Activated CD4-positive, alpha-beta memory T cell treated with anti-CD3 and anti-CD28 coated beads, Interleukin-2, amount 10 ng/mL, durations not matched to agents 7 days and 5 days (primary cell): ENCODE results near the gene APOC4. TPM values are rescaled to one million over a fixed set of nuclear protein-coding genes. Genes with fewer than 3 reads are reported as not detected.

Experiments
- CTCF ChIA-PET: fragments of 350-600 bp; sonication (Branson Sonifier 250); formaldehyde crosslinking; loops from one replicate; lab custom pipeline; 2021; ENCODE audit warnings: antibody characterized with exemption, inconsistent platforms; lab: Charles Lee
- POLR2A ChIA-PET: fragments of 350-600 bp; sonication (Branson Sonifier 250); formaldehyde crosslinking; loops from one replicate; lab custom pipeline; 2021; ENCODE audit warnings: antibody characterized with exemption; lab: Charles Lee
- DNase-seq: peaks from one replicate; pipeline ENCODE4 v3.0.0-alpha.2; 2020
- H3K27ac Mint-ChIP-seq: one replicate; pipeline ENCODE4 v1.8.0; 2021; ENCODE audit warnings: mild to moderate bottlenecking, mixed read lengths
- H3K27me3 Mint-ChIP-seq: one replicate; pipeline ENCODE4 v1.8.0; 2021; ENCODE audit warnings: mixed read lengths
- H3K36me3 Mint-ChIP-seq: one replicate; pipeline ENCODE4 v1.8.0; 2021; ENCODE audit warnings: low read depth, mixed read lengths
- H3K4me1 Mint-ChIP-seq: one replicate; pipeline ENCODE4 v1.8.0; 2021; ENCODE audit warnings: mixed read lengths
- H3K4me3 Mint-ChIP-seq: one replicate; pipeline ENCODE4 v1.8.0; 2021; ENCODE audit warnings: mild to moderate bottlenecking, mixed read lengths
- H3K9me3 Mint-ChIP-seq: one replicate; pipeline ENCODE4 v1.8.0; 2021; ENCODE audit warnings: mixed read lengths
- total RNA-seq, 2 experiments: library from RNA; stranded (reverse); gene quantifications; one replicate each; pipeline ENCODE4 v1.2.3, GENCODE V29; 2021

APOC4 gene
- total RNA-seq, 2 experiments from 2014 or later: not detected

- no peak for DNase-seq
- H3K9me3 Mint-ChIP-seq: no peaks in the 10 kb centered on the region
- H3K4me3 Mint-ChIP-seq: no peak overlapping the region
- ChIA-PET CTCF (interaction anchor here (1.1 kb wide), 1 partner anchor 67 kb away, joined by 5 read pairs; no protein-coding TSS in a partner anchor), POLR2A (no interaction called here)
- no peak overlapping the region for H3K27ac Mint-ChIP-seq
- H3K36me3 Mint-ChIP-seq: peaks cover 16% of the 10 kb centered on the region
- H3K27me3 Mint-ChIP-seq: no peaks in the 10 kb centered on the region
- no peaks in the 10 kb centered on the region for H3K4me1 Mint-ChIP-seq
Observed at GRCh38 chr19:44992336-44993163, 50.5 kb downstream of the APOC4 start.

GRCh38 chr19:44993526-44993925, 51.5 kb downstream of the APOC4 start:
- Mint-ChIP-seq H3K9me3 (no peaks in the 10 kb centered on the region), H3K27me3 (no peaks in the 10 kb centered on the region), H3K36me3 (peaks cover 13% of the 10 kb centered on the region), H3K4me1 (no peaks in the 10 kb centered on the region), H3K27ac (no peak overlapping the region), H3K4me3 (no peak overlapping the region)
- no peak for DNase-seq
- CTCF ChIA-PET: interaction anchor here (0.7 kb wide), 1 partner anchor 191 kb away, joined by 4 read pairs; no protein-coding TSS in a partner anchor
- POLR2A ChIA-PET: no interaction called here

GRCh38 chr19:44993926-44994537, 52.0 kb downstream of the APOC4 start:
- H3K4me3 Mint-ChIP-seq: no peak overlapping the region
- no peaks in the 10 kb centered on the region for H3K9me3 Mint-ChIP-seq
- ChIA-PET POLR2A (no interaction called here), CTCF (interaction anchor here (0.7 kb wide), 1 partner anchor 190 kb away, joined by 4 read pairs; no protein-coding TSS in a partner anchor)
- H3K4me1 Mint-ChIP-seq: no peaks in the 10 kb centered on the region
- H3K27me3 Mint-ChIP-seq: no peaks in the 10 kb centered on the region
- peaks cover 11% of the 10 kb centered on the region for H3K36me3 Mint-ChIP-seq
- no peak overlapping the region for H3K27ac Mint-ChIP-seq
- no peak for DNase-seq

Other genes with a start within 250 kb of the APOC4 start
- not detected for gene CEACAM16, start 243.1 kb upstream of the APOC4 start, total RNA-seq
- gene BCL3, start 193.5 kb upstream of the APOC4 start, total RNA-seq: 10 to 100 TPM; 63.4 to 66.6 TPM
- gene CBLC, start 164.3 kb upstream of the APOC4 start, total RNA-seq: not detected
- not detected for gene BCAM, start 133.1 kb upstream of the APOC4 start, total RNA-seq
- gene NECTIN2, start 95.9 kb upstream of the APOC4 start, total RNA-seq: under 1 TPM; 0.25 to 0.38 TPM
- 10 to 100 TPM; 46.6 to 47.4 TPM for gene TOMM40, start 51.0 kb upstream of the APOC4 start, total RNA-seq
- gene APOE, start 36.4 kb upstream of the APOC4 start, total RNA-seq: not detected
- gene APOC1, start 27.6 kb upstream of the APOC4 start, total RNA-seq: 1 to 10 TPM in 1 of 2 experiments, under 1 TPM in 1; 0.78 to 2.3 TPM
- not detected for gene APOC2, start 3.8 kb downstream of the APOC4 start, total RNA-seq
- 10 to 100 TPM; 66.9 to 68.6 TPM for gene CLPTM1, start 13.1 kb downstream of the APOC4 start, total RNA-seq
- 10 to 100 TPM; 32.6 to 33.5 TPM for gene RELB, start 59.2 kb downstream of the APOC4 start, total RNA-seq
- gene CLASRP, start 96.8 kb downstream of the APOC4 start, total RNA-seq: 10 to 100 TPM; 84.3 to 88.0 TPM
- 1 to 10 TPM; 5.4 to 5.9 TPM for gene ZNF296, start 134.2 kb downstream of the APOC4 start, total RNA-seq
- gene GEMIN7, start 137.0 kb downstream of the APOC4 start, total RNA-seq: 10 to 100 TPM; 31.7 to 35.5 TPM
- 10 to 100 TPM; 16.3 to 16.4 TPM for gene PPP1R37, start 150.9 kb downstream of the APOC4 start, total RNA-seq
- under 1 TPM; 0.10 to 0.15 TPM for gene NKPD1, start 218.7 kb downstream of the APOC4 start, total RNA-seq
- 10 to 100 TPM; 64.4 to 65.0 TPM for gene TRAPPC6A, start 236.0 kb downstream of the APOC4 start, total RNA-seq
- gene BLOC1S3, start 236.5 kb downstream of the APOC4 start, total RNA-seq: 10 to 100 TPM; 16.3 to 20.4 TPM